Naive thymus-derived CD4-positive, alpha-beta T cell (primary cell): ENCODE data around the gene SRGAP1. TPM values are rescaled to one million over a fixed set of nuclear protein-coding genes. Genes with fewer than 3 reads are reported as not detected.

Source experiments
- ATAC-seq: fragments of 150-1000 bp; cut with Tn5 transposase; 2 replicates; pipeline ENCODE4 v1.10.0; 2021; ENCODE audit warnings: mild to moderate bottlenecking, moderate library complexity
- CTCF ChIA-PET: fragments of 350-600 bp; sonication (Branson Sonifier 250); formaldehyde crosslinking; loops from one replicate; lab custom pipeline; 2021; ENCODE audit warnings: antibody characterized with exemption; lab: Charles Lee
- POLR2A ChIA-PET: fragments of 350-600 bp; sonication (Branson Sonifier 250); formaldehyde crosslinking; loops from one replicate; lab custom pipeline; 2021; ENCODE audit warnings: antibody characterized with exemption, inconsistent platforms; lab: Charles Lee
- DNase-seq, 9 donors: peaks; one replicate each; pipeline versions ENCODE4 v3.0.0 to v3.0.0-alpha.2; 2020 to 2022; ENCODE audit warnings: mixed read lengths in 1 of 9
- H3K27ac ChIP-seq: one replicate; pipeline ENCODE4 v1.7.0; 2013; ENCODE audit warnings: mild to moderate bottlenecking, low read depth, low read length, moderate library complexity
- H3K27me3 ChIP-seq, 2 donors: one replicate each; pipeline ENCODE4 v1.7.0; 2013; ENCODE audit warnings: low read length in 2 of 2, mild to moderate bottlenecking in 2 of 2, moderate library complexity in 2 of 2; ENCODE audit not compliant: control insufficient read depth in 2 of 2, insufficient read depth in 2 of 2
- H3K36me3 ChIP-seq, 3 experiments: 1 replicate in 2 of 3; 2 replicates in 1 of 3; pipeline ENCODE4 v1.7.0; 2013; ENCODE audit warnings: low read length in 3 of 3, mild to moderate bottlenecking in 3 of 3, moderate library complexity in 1 of 3; ENCODE audit not compliant: insufficient read depth in 3 of 3, control insufficient read depth in 2 of 3
- H3K4me1 ChIP-seq, 2 donors: one replicate each; pipeline ENCODE4 v1.7.0; 2013; ENCODE audit warnings: low read length in 2 of 2, mild to moderate bottlenecking in 2 of 2, moderate library complexity in 1 of 2; ENCODE audit not compliant: control insufficient read depth in 2 of 2, insufficient read depth in 2 of 2
- H3K4me3 ChIP-seq: 2 replicates; pipeline ENCODE4 v1.7.0; 2013; ENCODE audit warnings: mild to moderate bottlenecking, low read length
- H3K9me3 ChIP-seq, 3 experiments: 1 replicate in 2 of 3; 2 replicates in 1 of 3; pipeline ENCODE4 v1.7.0; 2013; ENCODE audit warnings: low read length in 3 of 3; ENCODE audit not compliant: control insufficient read depth in 2 of 3
- H3K27ac Mint-ChIP-seq, 9 donors: one replicate each; pipeline ENCODE4 v1.8.0; 2020 to 2022; ENCODE audit warnings: mixed read lengths in 9 of 9, mild to moderate bottlenecking in 8 of 9, moderate library complexity in 5 of 9, inconsistent platforms in 2 of 9
- H3K27me3 Mint-ChIP-seq, 5 donors: one replicate each; pipeline ENCODE4 v1.8.0; 2021 to 2022; ENCODE audit warnings: mixed read lengths in 5 of 5, mild to moderate bottlenecking in 1 of 5
- H3K36me3 Mint-ChIP-seq, 5 donors: one replicate each; pipeline ENCODE4 v1.8.0; 2020 to 2022; ENCODE audit warnings: mixed read lengths in 5 of 5, mild to moderate bottlenecking in 3 of 5, inconsistent platforms in 1 of 5
- H3K4me1 Mint-ChIP-seq, 7 donors: one replicate each; pipeline ENCODE4 v1.8.0; 2020 to 2022; ENCODE audit warnings: mixed read lengths in 7 of 7, mild to moderate bottlenecking in 3 of 7, inconsistent platforms in 1 of 7
- H3K4me3 Mint-ChIP-seq, 10 donors: one replicate each; pipeline ENCODE4 v1.8.0; 2020 to 2022; ENCODE audit warnings: mild to moderate bottlenecking in 10 of 10, mixed read lengths in 10 of 10, moderate library complexity in 6 of 10, inconsistent platforms in 2 of 10
- H3K9me3 Mint-ChIP-seq, 11 donors: one replicate each; pipeline ENCODE4 v1.8.0; 2020 to 2022; ENCODE audit warnings: mixed read lengths in 11 of 11, mild to moderate bottlenecking in 4 of 11, inconsistent platforms in 1 of 11, moderate library complexity in 1 of 11
- intact Hi-C, 2 donors: fragments of 100-400 bp; cut with micrococcal nuclease; formaldehyde crosslinking; loops; one replicate each; pipeline ENCODE4 v1.15.1; 2023
- polyA plus RNA-seq, 2 donors: library from polyadenylated mRNA; unstranded; fragments of 300-500 nt; fragmentation: Illumina TruSeq; gene quantifications; one replicate each; pipeline ENCODE4 v1.2.3, GENCODE V29; 2021
- total RNA-seq, 6 experiments: library from RNA in 5 of 6; stranded (reverse) in 5 of 6; gene quantifications; 1 replicate in 5 of 6; 2 replicates in 1 of 6; pipeline ENCODE4 v1.2.3 and lab custom pipeline; 2021 to 2026

Gene SRGAP1
- total and polyA plus RNA-seq, 7 experiments from 2014 or later = 0.01 to 0.47 (median 0.08) TPM

GRCh38 chr12:64042911-64043310 lies 198.4 kb downstream of the SRGAP1 start:
- Mint-ChIP-seq H3K4me1 (no peaks in the 10 kb centered on the region), H3K27ac (no peak overlapping the region), H3K4me3 (no peak overlapping the region), H3K27me3 (peaks cover 0 to 10% (median 5%) of the 10 kb centered on the region in 5 donors), H3K9me3 (no peaks in the 10 kb centered on the region), H3K36me3 (no peaks in the 10 kb centered on the region)
- DNase-seq (no peak), ATAC-seq (no peak)
- Histone ChIP-seq H3K27me3 (no peaks in the 10 kb centered on the region), H3K4me3 (no peak overlapping the region), H3K27ac (no peak overlapping the region), H3K9me3 (no peaks in the 10 kb centered on the region), H3K36me3 (no peaks in the 10 kb centered on the region), H3K4me1 (no peaks in the 10 kb centered on the region)
- POLR2A ChIA-PET = no interaction called here
- intact Hi-C loops = no loop called here
- CTCF ChIA-PET = no interaction called here

DNA sequence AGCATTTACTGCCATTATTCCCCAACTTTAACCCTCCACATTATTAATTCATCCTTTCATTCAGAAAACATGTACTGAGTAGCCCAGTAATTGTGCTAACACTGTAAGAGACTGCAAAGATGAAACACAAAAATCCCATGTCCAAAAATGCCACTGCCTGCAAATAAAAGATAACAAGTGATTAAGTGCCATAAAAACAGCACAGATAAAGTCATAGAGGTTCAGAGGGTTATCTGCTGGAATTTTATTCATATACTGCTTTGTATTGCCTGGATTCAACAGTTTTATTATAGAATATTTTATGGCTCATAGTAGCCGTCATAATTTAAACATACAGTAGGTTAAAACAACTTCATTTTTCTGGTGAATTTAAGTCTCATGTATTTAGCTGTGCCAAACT lies 199.7 kb downstream of the SRGAP1 start:
- Histone ChIP-seq H3K27ac (no peak overlapping the region), H3K36me3 (no peaks in the 10 kb centered on the region), H3K27me3 (no peaks in the 10 kb centered on the region), H3K4me3 (no peak overlapping the region), H3K4me1 (no peaks in the 10 kb centered on the region), H3K9me3 (no peaks in the 10 kb centered on the region)
- no peak for DNase-seq
- intact Hi-C loops = no loop called here
- no peaks in the 10 kb centered on the region for H3K9me3 Mint-ChIP-seq
- no peaks in the 10 kb centered on the region for H3K36me3 Mint-ChIP-seq
- no peak for ATAC-seq
- ChIA-PET CTCF (no interaction called here), POLR2A (no interaction called here)
- peaks cover 0 to 18% (median 5%) of the 10 kb centered on the region in 5 donors for H3K27me3 Mint-ChIP-seq
- H3K4me3 Mint-ChIP-seq = no peak overlapping the region
- no peaks in the 10 kb centered on the region for H3K4me1 Mint-ChIP-seq
- no peak overlapping the region for H3K27ac Mint-ChIP-seq

- Mint-ChIP-seq H3K4me3 (no peak overlapping the region), H3K9me3 (peaks cover 0 to 4% (median 1%) of the 10 kb centered on the region in 11 donors), H3K4me1 (no peaks in the 10 kb centered on the region), H3K27ac (no peak overlapping the region), H3K36me3 (peaks cover 0 to 4% (median 0%) of the 10 kb centered on the region in 5 donors), H3K27me3 (peaks cover 4 to 39% (median 16%) of the 10 kb centered on the region in 5 donors)
- no peak overlapping the region for H3K4me3 ChIP-seq
- intact Hi-C loops = no loop called here
- H3K9me3 ChIP-seq = no peaks in the 10 kb centered on the region
- ATAC-seq (no peak), DNase-seq (no peak)
- H3K36me3 ChIP-seq = no peaks in the 10 kb centered on the region
- ChIA-PET CTCF (no interaction called here), POLR2A (interaction anchor here (0.6 kb wide), 1 partner anchor 332 kb away, joined by 3 read pairs; no protein-coding TSS in a partner anchor)
- H3K27me3 ChIP-seq = no peaks in the 10 kb centered on the region
- H3K4me1 ChIP-seq = no peaks in the 10 kb centered on the region
- H3K27ac ChIP-seq = no peak overlapping the region
Measured at GRCh38 chr12:64051057-64051456, 206.6 kb downstream of the SRGAP1 start.

DNA sequence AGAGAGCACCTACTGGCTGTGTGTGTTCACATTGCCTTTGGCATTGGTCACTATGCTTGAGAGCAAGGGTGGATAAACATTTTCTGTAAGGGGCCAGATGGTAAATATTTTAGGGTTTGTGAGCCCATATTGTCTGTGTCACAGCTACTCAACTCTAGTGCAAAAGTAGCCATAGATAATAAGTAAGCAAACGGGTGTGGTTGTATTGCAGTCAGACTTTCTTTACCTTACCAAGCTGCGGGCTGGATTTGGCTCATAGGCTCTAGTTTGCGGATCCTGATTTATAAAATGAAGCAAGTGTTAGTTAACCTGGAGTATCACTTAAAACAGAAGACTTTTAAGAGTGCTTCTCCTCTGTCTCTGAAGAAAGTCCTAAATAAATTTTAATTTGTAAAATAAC lies 208.6 kb downstream of the SRGAP1 start:
- Histone ChIP-seq H3K4me3 (no peak overlapping the region), H3K27me3 (no peaks in the 10 kb centered on the region), H3K4me1 (no peaks in the 10 kb centered on the region), H3K36me3 (no peaks in the 10 kb centered on the region), H3K27ac (no peak overlapping the region), H3K9me3 (no peaks in the 10 kb centered on the region)
- Mint-ChIP-seq H3K27ac (no peak overlapping the region), H3K9me3 (peaks cover 0 to 6% (median 2%) of the 10 kb centered on the region in 11 donors), H3K4me1 (no peaks in the 10 kb centered on the region), H3K4me3 (no peak overlapping the region), H3K36me3 (peaks cover 0 to 5% (median 0%) of the 10 kb centered on the region in 5 donors), H3K27me3 (peaks cover 5 to 40% (median 16%) of the 10 kb centered on the region in 5 donors)
- ChIA-PET CTCF (no interaction called here), POLR2A (no interaction called here)
- no peak for DNase-seq
- intact Hi-C loops = no loop called here
- no peak for ATAC-seq

DNA sequence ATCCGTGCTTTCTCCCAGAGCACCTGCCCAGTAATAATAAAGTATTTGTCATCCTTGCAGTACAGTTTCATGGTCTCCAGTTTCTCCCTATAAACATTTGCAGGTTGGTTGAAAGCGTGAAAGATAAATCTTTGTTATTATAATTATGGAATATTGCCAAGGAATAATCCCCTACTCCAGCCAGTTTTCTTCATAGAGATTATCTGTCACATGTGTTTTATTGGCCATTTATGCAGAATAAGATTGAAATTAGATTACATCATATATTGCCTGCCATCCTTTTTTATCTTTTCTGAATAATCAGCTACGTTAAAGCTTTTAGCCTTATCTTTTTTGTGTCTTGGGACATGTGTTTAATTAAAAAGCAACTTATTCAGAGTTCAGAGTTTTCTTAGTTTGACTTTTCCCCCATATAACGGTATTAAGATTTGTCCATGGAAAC lies 209.6 kb downstream of the SRGAP1 start:
- ATAC-seq = no peak
- no peak for DNase-seq
- Mint-ChIP-seq H3K27me3 (peaks cover 5 to 32% (median 10%) of the 10 kb centered on the region in 5 donors), H3K4me3 (no peak overlapping the region), H3K36me3 (peaks cover 0 to 5% (median 0%) of the 10 kb centered on the region in 5 donors), H3K27ac (no peak overlapping the region), H3K9me3 (peaks cover 0 to 6% (median 2%) of the 10 kb centered on the region in 11 donors), H3K4me1 (no peaks in the 10 kb centered on the region)
- Histone ChIP-seq H3K36me3 (no peaks in the 10 kb centered on the region), H3K9me3 (no peaks in the 10 kb centered on the region), H3K4me1 (no peaks in the 10 kb centered on the region), H3K27ac (no peak overlapping the region), H3K27me3 (no peaks in the 10 kb centered on the region), H3K4me3 (no peak overlapping the region)
- intact Hi-C loops = no loop called here
- CTCF ChIA-PET = no interaction called here
- POLR2A ChIA-PET = no interaction called here

DNA sequence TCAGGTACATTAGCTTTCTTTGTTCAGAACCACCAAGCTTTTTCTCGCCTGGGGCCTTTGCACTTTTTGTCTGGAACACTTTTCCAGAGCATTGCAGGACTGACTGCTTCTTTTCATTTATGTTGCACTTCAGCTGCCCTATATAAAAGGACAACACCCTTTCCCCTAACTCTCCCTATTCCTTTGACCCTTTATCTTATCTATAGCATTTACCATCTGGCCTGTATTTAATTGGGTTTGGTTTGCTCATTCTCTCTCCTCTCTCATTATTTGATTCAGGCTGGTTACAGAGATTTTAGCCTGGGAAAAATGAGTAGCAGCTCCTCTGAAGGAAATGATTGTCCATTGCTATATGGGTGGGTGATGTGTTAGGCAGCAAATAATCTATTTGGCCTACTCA lies 212.2 kb downstream of the SRGAP1 start:
- H3K4me3 Mint-ChIP-seq = no peak overlapping the region
- H3K36me3 Mint-ChIP-seq = peaks cover 0 to 5% (median 0%) of the 10 kb centered on the region in 5 donors
- intact Hi-C loops = no loop called here
- H3K9me3 Mint-ChIP-seq = peaks cover 0 to 6% (median 2%) of the 10 kb centered on the region in 11 donors
- H3K27me3 Mint-ChIP-seq = peaks cover 5 to 13% (median 9%) of the 10 kb centered on the region in 5 donors
- no peaks in the 10 kb centered on the region for H3K9me3 ChIP-seq
- H3K27me3 ChIP-seq = no peaks in the 10 kb centered on the region
- no peaks in the 10 kb centered on the region for H3K36me3 ChIP-seq
- POLR2A ChIA-PET = no interaction called here
- CTCF ChIA-PET = no interaction called here
- H3K27ac ChIP-seq = no peak overlapping the region
- DNase-seq (no peak), ATAC-seq (no peak)
- no peaks in the 10 kb centered on the region for H3K4me1 ChIP-seq
- H3K4me3 ChIP-seq = no peak overlapping the region
- H3K27ac Mint-ChIP-seq = no peak overlapping the region
- no peaks in the 10 kb centered on the region for H3K4me1 Mint-ChIP-seq

- ChIA-PET POLR2A (no interaction called here), CTCF (no interaction called here)
- no peak for ATAC-seq
- Histone ChIP-seq H3K9me3 (no peaks in the 10 kb centered on the region), H3K4me1 (no peaks in the 10 kb centered on the region), H3K27me3 (no peaks in the 10 kb centered on the region), H3K27ac (no peak overlapping the region), H3K4me3 (no peak overlapping the region), H3K36me3 (no peaks in the 10 kb centered on the region)
- intact Hi-C loops = no loop called here
- peaks cover 5 to 13% (median 6%) of the 10 kb centered on the region in 5 donors for H3K27me3 Mint-ChIP-seq
- H3K4me3 Mint-ChIP-seq = no peak overlapping the region
- peaks cover 0 to 5% (median 0%) of the 10 kb centered on the region in 5 donors for H3K36me3 Mint-ChIP-seq
- DNase-seq = no peak
- no peak overlapping the region for H3K27ac Mint-ChIP-seq
- H3K9me3 Mint-ChIP-seq = peaks cover 0 to 6% (median 2%) of the 10 kb centered on the region in 11 donors
- no peaks in the 10 kb centered on the region for H3K4me1 Mint-ChIP-seq
Measured at GRCh38 chr12:64057706-64058105, 213.2 kb downstream of the SRGAP1 start.
